Psoas muscle (tissue), 8 donors: ENCODE data around the gene SPRED2. TPM values are rescaled to one million over a fixed set of nuclear protein-coding genes. Genes with fewer than 3 reads are reported as not detected.
A peak's percentile ranks its signal among the peaks of the same experiment; 100 is the strongest.

Experiments
- ATAC-seq, 4 donors: fragments of 200-7000 bp; cut with Tn5 transposase; one replicate each; pipeline ENCODE4 v1.9.1; 2020; ENCODE audit warnings: moderate library complexity in 3 of 4, mild to moderate bottlenecking in 2 of 4
- DNase-seq, 2 donors: peaks; one replicate each; pipeline ENCODE4 v3.0.0-alpha.2; 2020
- H3K27ac ChIP-seq: fragments of 200-600 bp; one replicate; pipeline ENCODE4 v1.8.0; 2022
- H3K27me3 ChIP-seq, 3 donors: fragments of 200-600 bp in 1 of 3; one replicate each; pipeline versions ENCODE4 v1.6.1 to v1.8.0; 2013 to 2022; ENCODE audit warnings: low read length in 2 of 3, mild to moderate bottlenecking in 2 of 3, moderate library complexity in 1 of 3; ENCODE audit not compliant: insufficient read depth in 3 of 3
- H3K36me3 ChIP-seq, 2 donors: fragments of 200-600 bp in 1 of 2; one replicate each; pipeline versions ENCODE4 v1.6.1 to v1.8.0; 2013 to 2022; ENCODE audit warnings: low read depth in 1 of 2, mild to moderate bottlenecking in 1 of 2, moderate library complexity in 1 of 2; ENCODE audit not compliant: insufficient read depth in 1 of 2
- H3K4me1 ChIP-seq: fragments of 200-600 bp; one replicate; pipeline ENCODE4 v1.8.0; 2022
- H3K4me3 ChIP-seq: fragments of 200-600 bp; one replicate; pipeline ENCODE4 v1.8.0; 2022; ENCODE audit warnings: mild to moderate bottlenecking
- H3K9me3 ChIP-seq: fragments of 200-600 bp; one replicate; pipeline ENCODE4 v1.8.0; 2022
- WGBS, 3 donors: extraction: QIAGEN DNeasy Blood & Tissue Kit; methylation state at CpG; one replicate each; pipeline versions ENCODE4 v1.1.6 to v1.1.7; 2013; 5-methylcytosine and 5-hydroxymethylcytosine counted together
- intact Hi-C, 2 donors: fragments of 100-400 bp; cut with DNase I; formaldehyde crosslinking; loops; one replicate each; pipeline versions ENCODE4 v1.11.0 to v1.14.2; 2022
- polyA plus RNA-seq, 3 donors: library from polyadenylated mRNA; stranded (reverse); fragments of 200-250 nt; gene quantifications; one replicate each; pipeline ENCODE4 v1.2.3, GENCODE V29; 2013
- total RNA-seq, 4 donors: library from RNA; stranded (reverse); fragmentation: NEBNext Ultra II Directional in 2 of 4; extraction: Animal tissue kit (Norgen Biotek cat#: 25700) in 2 of 4; gene quantifications; one replicate each; pipeline versions ENCODE4 v1.2.1 to v1.2.4, GENCODE V29; 2021 to 2023
- TF ChIP-seq, protein P1 (sequence below): fragments of 200-600 bp; IDR thresholded peaks from one replicate; pipeline ENCODE4 v1.8.0; 2022; ENCODE audit warnings: antibody characterized with exemption
- donor health status: healthy with polysubstance abuse.
- donor health status: DM: no; HTN: no; CAD: no; lungs with moderate emphysema.
- donor health status: Bipolar disorder and iron deficiency.
- donor health status: healthy.
- donor health status: DM: yes; HTN: yes; CAD: no.
- donor health status: DM: no; HTN: no; CAD: no.
- donor health status: DM: no; HTN: no; CAD: no.
- donor health status: DM: yes; HTN: yes; CAD: no.

SPRED2 gene
- total and polyA plus RNA-seq, 7 donors = 3.8 to 16.9 (median 8.5) TPM

DNA sequence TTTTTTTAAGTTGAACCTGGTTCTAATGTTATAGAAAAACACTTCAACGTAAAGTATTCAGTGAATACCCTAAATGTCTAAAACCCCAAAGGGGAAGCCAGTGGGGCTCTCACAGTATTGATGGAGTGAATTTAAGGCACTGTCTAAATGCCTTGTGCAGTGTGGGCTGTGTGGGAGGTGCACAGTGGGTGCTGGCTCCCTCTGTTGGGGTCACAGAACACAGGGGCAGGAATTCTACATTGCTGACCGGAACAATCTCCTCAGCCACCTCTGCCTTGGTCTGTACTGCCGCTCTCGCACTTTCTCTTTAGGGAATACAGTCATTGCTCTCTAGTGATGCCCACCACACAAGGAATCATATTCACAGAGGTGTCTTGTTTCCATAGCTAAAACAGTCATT is 45.4 kb downstream of the SPRED2 start:
- H3K4me3 ChIP-seq = no peak overlapping the region
- TF ChIP-seq, protein P1, sequence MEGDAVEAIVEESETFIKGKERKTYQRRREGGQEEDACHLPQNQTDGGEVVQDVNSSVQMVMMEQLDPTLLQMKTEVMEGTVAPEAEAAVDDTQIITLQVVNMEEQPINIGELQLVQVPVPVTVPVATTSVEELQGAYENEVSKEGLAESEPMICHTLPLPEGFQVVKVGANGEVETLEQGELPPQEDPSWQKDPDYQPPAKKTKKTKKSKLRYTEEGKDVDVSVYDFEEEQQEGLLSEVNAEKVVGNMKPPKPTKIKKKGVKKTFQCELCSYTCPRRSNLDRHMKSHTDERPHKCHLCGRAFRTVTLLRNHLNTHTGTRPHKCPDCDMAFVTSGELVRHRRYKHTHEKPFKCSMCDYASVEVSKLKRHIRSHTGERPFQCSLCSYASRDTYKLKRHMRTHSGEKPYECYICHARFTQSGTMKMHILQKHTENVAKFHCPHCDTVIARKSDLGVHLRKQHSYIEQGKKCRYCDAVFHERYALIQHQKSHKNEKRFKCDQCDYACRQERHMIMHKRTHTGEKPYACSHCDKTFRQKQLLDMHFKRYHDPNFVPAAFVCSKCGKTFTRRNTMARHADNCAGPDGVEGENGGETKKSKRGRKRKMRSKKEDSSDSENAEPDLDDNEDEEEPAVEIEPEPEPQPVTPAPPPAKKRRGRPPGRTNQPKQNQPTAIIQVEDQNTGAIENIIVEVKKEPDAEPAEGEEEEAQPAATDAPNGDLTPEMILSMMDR = no peak
- H3K9me3 ChIP-seq = no peaks in the 10 kb centered on the region
- ATAC-seq = no peak
- H3K27ac ChIP-seq = no peak overlapping the region
- DNase-seq = no peak
- no peaks in the 10 kb centered on the region for H3K36me3 ChIP-seq
- WGBS, 3 donors = 90 to 94% (median 93%) methylated on average over 4 of the region's 4 CpGs
- no peaks in the 10 kb centered on the region for H3K27me3 ChIP-seq
- intact Hi-C loops = no loop called here
- H3K4me1 ChIP-seq = peaks cover 30% of the 10 kb centered on the region

DNA sequence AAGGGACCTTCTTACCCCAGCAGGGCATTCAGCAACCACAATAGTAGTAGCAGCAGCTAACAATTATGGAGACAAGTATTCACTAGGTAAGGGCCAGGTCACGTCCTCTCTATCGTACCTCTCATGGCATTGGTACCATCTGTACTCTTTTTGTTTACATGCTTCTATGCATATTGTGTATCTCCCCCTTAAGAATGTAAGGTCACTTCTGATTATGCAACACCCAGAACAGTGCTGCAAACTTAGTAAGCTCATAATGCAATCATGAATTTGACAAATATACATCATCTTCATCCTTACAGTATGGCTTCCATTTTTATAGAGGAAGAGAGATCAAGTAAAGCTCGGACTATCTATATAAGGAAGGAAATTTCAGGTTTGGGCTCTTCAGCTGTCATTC is 46.1 kb downstream of the SPRED2 start:
- Histone ChIP-seq H3K4me3 (no peak overlapping the region), H3K4me1 (peaks cover 30% of the 10 kb centered on the region), H3K36me3 (no peaks in the 10 kb centered on the region), H3K27me3 (no peaks in the 10 kb centered on the region), H3K9me3 (no peaks in the 10 kb centered on the region), H3K27ac (no peak overlapping the region)
- ATAC-seq (no peak), DNase-seq (no peak)
- TF ChIP-seq, protein P1 = no peak
- WGBS, 3 donors = 94 to 95% (median 94%) methylated on average over 3 of the region's 3 CpGs
- intact Hi-C loops = no loop called here

DNA sequence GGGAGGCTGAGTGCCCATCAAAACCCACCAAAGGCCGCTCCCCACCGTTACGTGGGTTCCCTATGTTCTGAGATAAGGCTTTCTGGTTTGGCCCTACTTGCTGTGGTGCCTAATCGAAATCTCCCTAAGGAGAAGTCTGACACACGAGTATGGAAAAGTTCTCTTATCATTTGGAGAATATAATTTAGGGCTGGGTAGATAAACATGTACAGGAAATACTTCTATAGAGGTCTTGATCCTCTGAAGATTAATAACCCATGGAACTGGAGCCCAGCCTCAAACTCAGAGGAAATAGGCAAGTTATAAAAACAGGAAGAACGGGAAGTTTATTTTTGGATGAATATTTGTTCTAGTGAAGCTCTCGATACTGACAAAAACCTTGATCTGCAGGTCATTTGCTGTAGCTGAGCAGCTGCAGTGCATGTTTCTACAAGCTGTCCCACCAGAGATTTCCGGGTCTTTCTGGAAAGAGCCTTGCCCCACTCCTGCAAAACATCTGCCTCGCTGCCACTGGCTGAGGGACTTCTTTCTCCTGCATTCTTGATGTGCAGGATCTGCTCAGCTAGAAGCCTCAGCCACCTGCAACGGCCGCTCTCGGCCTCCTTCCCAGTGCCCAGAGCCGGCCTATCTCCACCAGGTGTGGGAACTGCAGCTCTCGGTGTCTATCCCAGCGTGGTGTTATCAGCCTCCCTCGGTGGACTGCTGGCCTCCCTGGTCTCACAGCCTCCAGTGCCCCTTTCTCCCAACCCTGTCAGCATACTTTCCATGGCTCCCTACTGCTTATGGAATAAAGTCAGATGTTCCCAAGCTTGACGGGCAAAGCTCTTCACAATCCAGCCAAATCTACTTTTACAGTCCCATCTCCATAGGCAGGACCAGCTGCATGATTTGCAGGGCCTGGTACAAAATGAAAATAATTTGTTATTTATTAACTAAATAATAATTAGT is 48.6 kb downstream of the SPRED2 start:
- intact Hi-C loops = no loop called here
- Histone ChIP-seq H3K36me3 (no peaks in the 10 kb centered on the region), H3K4me1 (peaks cover 23% of the 10 kb centered on the region), H3K27ac (peak overlapping the region; percentile 54), H3K4me3 (peak overlapping the region; percentile 33), H3K27me3 (no peaks in the 10 kb centered on the region), H3K9me3 (no peaks in the 10 kb centered on the region)
- no peak for ATAC-seq
- TF ChIP-seq, protein P1 = no peak
- 55 to 58% (median 57%) methylated on average over 17 of the region's 17 CpGs for WGBS, 3 donors
- no peak for DNase-seq

DNA sequence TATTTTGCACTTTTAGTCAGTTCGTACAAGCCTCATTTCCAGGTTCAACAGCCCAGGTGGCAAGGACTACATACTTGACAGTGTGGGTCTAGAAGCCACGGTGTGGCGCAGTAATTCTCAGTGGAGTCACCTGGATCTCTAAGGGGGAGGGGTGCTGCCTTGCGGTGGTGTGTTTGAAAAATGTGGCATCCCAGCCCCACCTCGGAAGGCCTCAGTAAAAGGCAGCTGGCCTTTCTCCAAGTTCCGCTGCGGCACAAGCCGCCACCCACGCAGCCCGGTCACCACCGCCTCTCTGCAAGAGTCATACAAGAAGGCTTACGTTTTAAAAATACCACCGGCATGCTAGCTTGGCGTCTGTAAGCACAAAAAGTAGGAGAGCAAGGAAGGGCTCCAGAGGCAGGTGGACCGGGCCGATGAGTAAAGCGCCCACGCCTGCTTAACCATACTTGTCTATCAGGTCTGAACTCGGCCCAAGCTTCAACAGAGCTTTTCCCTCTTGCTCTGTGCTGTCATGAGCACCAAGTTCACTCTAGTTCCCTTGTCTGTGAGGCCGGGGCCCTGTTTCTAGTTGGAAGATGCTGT is 49.5 kb downstream of the SPRED2 start:
- Histone ChIP-seq H3K4me3 (peak overlapping the region; percentile 33), H3K4me1 (peaks cover 26% of the 10 kb centered on the region), H3K27me3 (no peaks in the 10 kb centered on the region), H3K36me3 (no peaks in the 10 kb centered on the region), H3K9me3 (no peaks in the 10 kb centered on the region), H3K27ac (peak overlapping the region; percentile 54)
- intact Hi-C loops = no loop called here
- 16 to 18% (median 18%) methylated on average over 20 of the region's 20 CpGs for WGBS, 3 donors
- ATAC-seq (peak; percentile 65 to 88 (median 84)), DNase-seq (peak; percentile 80 to 83)
- TF ChIP-seq, protein P1 = no peak
